SHP77 treated with DMSO at 0.1 percent for 48 hours (cell line): ENCODE results near the gene C4orf50.

ENCODE experiments used
- DNase-seq: peaks from one replicate; lab custom pipeline; 2025; lab: John Stamatoyannopoulos, UW

The C4orf50 gene

GRCh38 chr4:5921101-5921980 lies 96.9 kb downstream of the C4orf50 start:
- no peak for DNase-seq

- DNase-seq, result no peak
These were observed 98.7 kb downstream of the C4orf50 start for GRCh38 chr4:5919571-5919970.

- DNase-seq, result no peak
These were observed 99.2 kb downstream of the C4orf50 start for GRCh38 chr4:5919044-5919443.

- no peak for DNase-seq
These were observed 99.8 kb downstream of the C4orf50 start for GRCh38 chr4:5918331-5918985.

- DNase-seq, result no peak
These were observed 100.6 kb downstream of the C4orf50 start for GRCh38 chr4:5917672-5918071.

- DNase-seq, result no peak
These were observed 102.0 kb downstream of the C4orf50 start for GRCh38 chr4:5916229-5916628.

GRCh38 chr4:5913454-5913853 lies 104.8 kb downstream of the C4orf50 start:
- no peak for DNase-seq

- no peak for DNase-seq
These were observed 105.6 kb downstream of the C4orf50 start for GRCh38 chr4:5912614-5913019.

GRCh38 chr4:5908876-5909427 lies 109.3 kb downstream of the C4orf50 start:
- DNase-seq, result no peak

GRCh38 chr4:5906191-5906590 lies 112.0 kb downstream of the C4orf50 start:
- no peak for DNase-seq

- no peak for DNase-seq
These were observed 112.5 kb downstream of the C4orf50 start for GRCh38 chr4:5905714-5906113.

GRCh38 chr4:5900844-5901243 lies 117.4 kb downstream of the C4orf50 start:
- DNase-seq, result no peak

GRCh38 chr4:5899881-5900280 lies 118.3 kb downstream of the C4orf50 start:
- DNase-seq, result no peak

- no peak for DNase-seq
These were observed 118.8 kb downstream of the C4orf50 start for GRCh38 chr4:5899396-5899795.

- no peak for DNase-seq
These were observed 120.6 kb downstream of the C4orf50 start for GRCh38 chr4:5897674-5898073.

GRCh38 chr4:5895287-5895686 lies 122.9 kb downstream of the C4orf50 start:
- DNase-seq, result no peak

GRCh38 chr4:5894266-5894665 lies 124.0 kb downstream of the C4orf50 start:
- no peak for DNase-seq

- no peak for DNase-seq
These were observed 124.6 kb downstream of the C4orf50 start for GRCh38 chr4:5893591-5893990.

- no peak for DNase-seq
These were observed 125.1 kb downstream of the C4orf50 start, which contains the start of gene CRMP1 for GRCh38 chr4:5893004-5893580. TSS of gene CRMP1 (minus strand) at chr4:5893086. CDS start at chr4:5892969, 117 bp downstream.

GRCh38 chr4:5892323-5893003 lies 125.8 kb downstream of the C4orf50 start:
- DNase-seq, result no peak

GRCh38 chr4:5891563-5892322 lies 126.5 kb downstream of the C4orf50 start:
- no peak for DNase-seq
